HepG2 (cell line): ENCODE data around the gene SQOR.

Experiments
- POLR2AphosphoS5 ChIP-seq: IDR thresholded peaks from 2 replicates; pipeline ENCODE4 v1.6.1; 2012; ENCODE audit warnings: low read depth, low read length
- SIN3A ChIP-seq: IDR thresholded peaks from 2 replicates; pipeline ENCODE4 v1.6.1; 2011; ENCODE audit warnings: low read depth, mild to moderate bottlenecking, control low read depth, low read length, borderline replicate concordance
- SMC3 ChIP-seq: IDR thresholded peaks from 2 replicates; pipeline ENCODE4 v1.6.1; 2011; ENCODE audit warnings: low read length, improper control_type of control experiment
- SRF ChIP-seq: IDR thresholded peaks from 2 replicates; pipeline ENCODE4 v1.6.1; 2011; ENCODE audit warnings: mild to moderate bottlenecking, low read depth, low read length, moderate library complexity
- ZKSCAN5 ChIP-seq: sonication (generic); formaldehyde crosslinking; IDR thresholded peaks from 2 replicates; pipeline ENCODE4 v1.5.1; 2020; ENCODE audit warnings: mild to moderate bottlenecking, missing genetic modification reagents
- ZNF501 ChIP-seq: sonication (generic); formaldehyde crosslinking; IDR thresholded peaks from 2 replicates; pipeline ENCODE4 v1.5.1; 2020; ENCODE audit warnings: mild to moderate bottlenecking, moderate library complexity, missing genetic modification reagents

DNA sequence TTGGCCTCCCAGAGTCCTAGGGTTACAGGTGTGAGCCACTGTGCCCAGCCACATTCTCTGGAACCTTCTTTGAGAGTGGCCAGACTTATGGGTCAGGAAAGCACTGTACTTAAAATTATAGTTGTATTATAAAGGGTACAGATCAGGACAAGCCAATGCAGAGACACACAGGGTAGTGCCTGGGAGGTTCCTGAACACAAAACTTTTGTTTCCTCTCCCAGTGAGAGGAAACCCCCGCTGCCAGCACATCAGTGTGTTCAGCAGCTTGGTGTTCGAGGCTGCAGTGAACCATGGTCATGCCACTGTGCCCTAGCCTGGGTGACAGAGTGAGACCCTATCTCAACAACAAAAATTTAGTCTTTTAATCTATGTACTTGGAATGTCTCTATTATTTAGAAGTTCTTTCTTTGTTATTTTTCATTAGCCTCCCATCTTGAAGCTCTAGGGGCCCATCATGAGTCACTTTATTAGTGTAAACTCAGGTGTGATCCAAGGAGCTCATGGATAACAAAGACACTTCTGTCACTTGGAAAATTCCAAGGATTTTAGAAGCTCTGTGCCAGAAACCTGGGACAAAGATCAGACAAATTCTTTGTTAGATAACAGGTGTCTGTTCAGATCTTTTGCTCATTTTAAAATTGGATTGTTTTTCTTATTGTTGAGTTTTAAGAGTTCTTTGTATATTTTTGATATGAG, 39.8 kb upstream of the SQOR start:
- TF ChIP-seq ZNF501 (no peak), ZKSCAN5 (CRISPR knock-in tag) (no peak), SIN3A (no peak), POLR2AphosphoS5 (no peak), SMC3 (no peak), SRF (no peak)
